Measurements from ENCODE around the gene CHST1.

Gene CHST1

GRCh38 chr11:45622861-45623260, 42.6 kb downstream of the CHST1 start:
- no peak overlapping the region for H3K4me3 ChIP-seq (ENCODE audit: low read depth, low read length)
- in situ Hi-C loops (cut with HindIII; ENCODE audit: low pct_ligation_motif_present, low sequenced_read_pairs): no loop called here
- no peaks in the 10 kb centered on the region for H3K27me3 ChIP-seq (replicated peaks)
- H3K27ac ChIP-seq: no peak overlapping the region
- no peak for DNase-seq
- no peak for TF ChIP-seq CTCF (IDR thresholded peaks at IDR 0.05; ENCODE audit: low read depth, low read length, missing control alignments)
- no peaks in the 10 kb centered on the region for H3K36me3 ChIP-seq (replicated peaks)

GRCh38 chr11:45622283-45622682, 43.1 kb downstream of the CHST1 start:
- H3K4me3 ChIP-seq (ENCODE audit: low read depth, low read length): no peak overlapping the region
- no peak for DNase-seq
- no peak for TF ChIP-seq CTCF (IDR thresholded peaks at IDR 0.05; ENCODE audit: low read depth, low read length, missing control alignments)
- H3K36me3 ChIP-seq (replicated peaks): no peaks in the 10 kb centered on the region
- H3K27ac ChIP-seq: no peak overlapping the region
- in situ Hi-C loops (cut with HindIII; ENCODE audit: low pct_ligation_motif_present, low sequenced_read_pairs): no loop called here
- no peaks in the 10 kb centered on the region for H3K27me3 ChIP-seq (replicated peaks)

GRCh38 chr11:45621588-45621987, 43.8 kb downstream of the CHST1 start:
- Histone ChIP-seq H3K27ac (no peak overlapping the region), H3K27me3 (replicated peaks) (no peaks in the 10 kb centered on the region), H3K36me3 (replicated peaks) (no peaks in the 10 kb centered on the region), H3K4me3 (ENCODE audit: low read depth, low read length) (no peak overlapping the region)
- in situ Hi-C loops (cut with HindIII; ENCODE audit: low pct_ligation_motif_present, low sequenced_read_pairs): no loop called here
- no peak for DNase-seq
- TF ChIP-seq CTCF (IDR thresholded peaks at IDR 0.05; ENCODE audit: low read depth, low read length, missing control alignments): no peak

- no peak for TF ChIP-seq CTCF (IDR thresholded peaks at IDR 0.05; ENCODE audit: low read depth, low read length, missing control alignments)
- Histone ChIP-seq H3K4me3 (ENCODE audit: low read depth, low read length) (no peak overlapping the region), H3K27me3 (replicated peaks) (no peaks in the 10 kb centered on the region), H3K27ac (no peak overlapping the region), H3K36me3 (replicated peaks) (no peaks in the 10 kb centered on the region)
- in situ Hi-C loops (cut with HindIII; ENCODE audit: low pct_ligation_motif_present, low sequenced_read_pairs): no loop called here
- DNase-seq: no peak
Measured at GRCh38 chr11:45620243-45620642, 45.2 kb downstream of the CHST1 start.

- in situ Hi-C loops (cut with HindIII; ENCODE audit: low pct_ligation_motif_present, low sequenced_read_pairs): no loop called here
- TF ChIP-seq CTCF (IDR thresholded peaks at IDR 0.05; ENCODE audit: low read depth, low read length, missing control alignments): no peak
- DNase-seq: no peak
Measured at GRCh38 chr11:45618897-45619296, 46.5 kb downstream of the CHST1 start.

GRCh38 chr11:45617871-45618601, 47.4 kb downstream of the CHST1 start:
- DNase-seq: no peak
- Histone ChIP-seq H3K27ac (no peak overlapping the region), H3K4me3 (ENCODE audit: low read depth, low read length) (no peak overlapping the region), H3K36me3 (replicated peaks) (no peaks in the 10 kb centered on the region), H3K27me3 (replicated peaks) (no peaks in the 10 kb centered on the region)
- TF ChIP-seq CTCF (IDR thresholded peaks at IDR 0.05; ENCODE audit: low read depth, low read length, missing control alignments): no peak
- in situ Hi-C loops (cut with HindIII; ENCODE audit: low pct_ligation_motif_present, low sequenced_read_pairs): no loop called here

More at GRCh38 chr11:45618897-45619296, 46.5 kb downstream of the CHST1 start:
- H3K27ac ChIP-seq: no peak overlapping the region
- H3K4me3 ChIP-seq (ENCODE audit: low read depth, low read length): no peak overlapping the region
- H3K27me3 ChIP-seq (replicated peaks): no peaks in the 10 kb centered on the region
- no peaks in the 10 kb centered on the region for H3K36me3 ChIP-seq (replicated peaks)
